Activated gamma-delta T cell treated with Interleukin-2 at 50 U/mL for 16 hours (primary cell): ENCODE data around the gene DNAI7.

Experiments
- DNase-seq: peaks from one replicate; pipeline ENCODE4 v3.0.0-alpha.2; 2020

The DNAI7 gene

DNA sequence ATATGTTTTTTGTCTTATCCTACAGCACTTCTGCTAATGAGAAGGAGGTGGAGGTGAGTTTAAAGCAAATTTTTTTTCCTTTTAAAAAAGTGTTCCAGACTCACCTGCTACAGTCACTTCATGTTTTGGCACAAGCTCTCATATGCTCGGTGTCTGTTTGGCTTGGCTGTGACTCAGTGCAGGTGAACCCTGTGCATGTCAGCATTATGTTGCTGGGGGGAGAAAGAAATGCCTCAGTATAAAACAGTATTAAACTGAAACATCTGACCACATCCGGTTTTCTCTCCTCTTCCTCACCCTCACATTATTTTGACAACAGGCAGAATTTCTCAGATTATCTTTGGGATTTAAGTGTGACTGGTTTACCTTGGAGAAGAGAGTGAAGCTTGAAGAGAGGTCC lies 105.2 kb downstream of the DNAI7 start:
- no peak for DNase-seq

DNA sequence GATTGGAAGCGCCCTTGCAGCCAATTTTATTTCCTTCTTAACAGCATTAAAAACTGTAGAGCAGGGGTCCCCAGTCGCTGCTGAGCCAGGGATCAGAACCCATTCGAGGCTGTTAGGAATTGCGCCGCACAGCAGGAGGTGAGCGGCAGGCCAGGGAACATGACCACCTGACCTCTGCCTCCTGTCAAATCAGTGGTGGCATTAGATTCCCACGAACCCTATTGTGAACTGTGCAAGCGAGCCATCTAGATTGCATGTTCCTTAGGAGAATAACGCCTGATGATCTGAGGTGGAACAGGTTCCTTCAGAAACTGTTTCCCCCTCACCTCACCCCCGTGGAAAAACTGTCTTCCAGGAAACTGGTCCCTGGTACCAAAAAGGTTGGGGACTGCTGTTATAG lies 107.4 kb downstream of the DNAI7 start:
- no peak for DNase-seq

DNA sequence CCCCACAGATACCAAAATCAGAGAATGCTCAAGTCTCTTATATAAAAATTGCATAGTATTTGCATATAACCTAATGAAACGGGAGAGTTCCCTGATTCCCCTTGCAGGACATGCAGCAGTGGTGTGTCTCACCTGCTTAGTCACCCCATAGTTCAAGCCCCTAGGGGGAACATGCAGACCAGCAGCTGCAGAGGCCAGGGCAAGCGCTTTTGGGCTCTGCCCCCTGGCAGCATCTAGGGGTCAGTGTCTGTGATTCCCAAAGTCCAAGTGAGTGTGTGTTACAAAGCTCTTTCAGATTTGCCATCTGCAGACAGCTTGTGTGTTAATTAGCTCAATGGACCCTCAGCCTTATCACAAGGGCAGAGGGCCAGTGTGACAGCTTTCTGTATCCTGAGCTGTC lies 110.1 kb downstream of the DNAI7 start:
- DNase-seq: no peak

DNA sequence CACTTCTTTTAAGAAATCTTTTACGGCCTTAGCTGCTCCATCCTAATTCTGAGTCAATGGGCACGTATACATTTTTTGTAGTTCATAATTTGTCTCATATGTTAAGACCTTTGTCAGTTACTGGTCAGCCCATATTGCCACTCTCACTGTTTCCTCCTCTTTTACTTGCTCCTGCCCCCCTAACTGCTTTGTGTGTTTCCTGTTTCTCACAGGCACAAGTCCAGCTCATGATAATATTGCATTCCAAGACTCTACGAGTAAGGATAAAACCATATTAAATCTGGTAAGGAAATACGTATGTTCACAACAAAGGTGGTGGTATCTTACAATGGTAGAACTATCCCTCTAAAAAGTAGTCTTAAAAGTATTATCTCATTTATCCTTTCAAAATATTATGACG lies 111.7 kb downstream of the DNAI7 start:
- no peak for DNase-seq

DNA sequence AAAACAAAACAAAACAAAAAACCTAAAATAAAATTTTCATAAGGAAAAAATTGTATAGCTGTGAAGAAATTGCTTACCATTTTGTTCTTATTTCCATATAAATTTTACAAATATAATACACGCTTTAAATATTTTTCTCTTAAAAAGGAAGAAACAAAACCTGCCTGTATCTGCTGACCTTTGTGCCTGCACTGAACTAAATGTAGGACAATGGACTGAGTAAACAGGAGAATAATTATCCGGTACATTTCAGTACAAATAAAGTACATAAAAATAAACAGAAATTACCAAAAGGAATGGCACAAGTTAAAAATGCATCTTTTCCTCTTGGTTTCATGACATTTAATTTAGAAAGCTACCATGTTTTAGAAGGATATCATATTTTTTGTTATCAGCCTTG lies 112.3 kb downstream of the DNAI7 start:
- no peak for DNase-seq

DNA sequence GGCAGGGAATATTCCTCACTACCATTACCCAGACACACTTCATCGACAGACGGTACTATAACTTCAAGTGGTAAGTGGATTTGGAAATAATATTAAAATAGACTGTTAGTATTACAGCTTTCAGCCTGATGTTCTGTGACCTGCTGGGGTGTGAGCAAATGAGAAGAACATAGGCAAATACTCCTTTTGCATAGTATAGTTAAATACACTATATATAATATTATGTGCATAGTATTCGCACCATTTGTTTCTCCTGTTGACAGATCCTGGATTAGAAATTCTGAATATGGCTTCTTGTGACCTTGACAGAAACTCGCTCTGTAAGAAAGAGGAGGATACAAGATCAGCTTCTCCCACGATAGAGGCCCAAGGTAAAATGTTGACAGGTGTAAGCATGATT lies 115.6 kb downstream of the DNAI7 start:
- no peak for DNase-seq

DNA sequence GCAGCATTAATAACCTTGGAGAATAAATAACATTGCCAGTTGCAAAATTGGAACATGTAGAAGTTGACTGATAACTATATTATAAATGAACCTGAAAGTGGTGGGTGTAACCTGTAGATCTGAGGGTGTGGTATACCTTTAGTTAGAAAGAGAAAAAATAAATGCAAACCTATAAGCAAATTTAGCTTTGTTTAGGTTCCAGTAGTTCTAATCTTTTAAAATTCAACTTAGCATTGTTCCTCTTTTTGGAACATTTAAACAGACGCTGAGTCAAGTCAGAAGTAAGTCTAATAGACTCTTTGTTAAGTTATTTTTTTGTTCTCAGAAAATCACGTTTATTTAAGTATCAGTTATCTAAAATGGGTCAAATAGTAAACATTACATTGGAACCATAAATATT lies 120.0 kb downstream of the DNAI7 start:
- no peak for DNase-seq

DNA sequence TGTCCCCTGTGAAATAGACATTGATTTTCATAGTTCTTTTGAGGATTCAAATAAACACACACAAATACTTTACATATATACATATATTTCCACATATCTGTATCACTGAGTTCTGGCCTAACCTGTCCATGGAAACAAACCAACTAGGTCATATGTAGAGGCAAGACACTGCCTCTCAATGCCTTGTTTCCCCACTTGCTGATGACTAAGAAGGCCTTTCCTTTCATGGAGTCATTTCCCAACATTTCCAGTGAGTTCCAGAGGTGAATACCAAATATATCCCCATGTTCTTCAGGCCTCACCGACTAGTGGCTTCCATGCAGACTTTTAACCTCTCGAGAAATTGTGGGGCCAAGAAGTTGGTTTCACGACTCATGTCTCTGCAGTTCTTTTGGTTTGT lies 120.8 kb downstream of the DNAI7 start:
- no peak for DNase-seq

DNA sequence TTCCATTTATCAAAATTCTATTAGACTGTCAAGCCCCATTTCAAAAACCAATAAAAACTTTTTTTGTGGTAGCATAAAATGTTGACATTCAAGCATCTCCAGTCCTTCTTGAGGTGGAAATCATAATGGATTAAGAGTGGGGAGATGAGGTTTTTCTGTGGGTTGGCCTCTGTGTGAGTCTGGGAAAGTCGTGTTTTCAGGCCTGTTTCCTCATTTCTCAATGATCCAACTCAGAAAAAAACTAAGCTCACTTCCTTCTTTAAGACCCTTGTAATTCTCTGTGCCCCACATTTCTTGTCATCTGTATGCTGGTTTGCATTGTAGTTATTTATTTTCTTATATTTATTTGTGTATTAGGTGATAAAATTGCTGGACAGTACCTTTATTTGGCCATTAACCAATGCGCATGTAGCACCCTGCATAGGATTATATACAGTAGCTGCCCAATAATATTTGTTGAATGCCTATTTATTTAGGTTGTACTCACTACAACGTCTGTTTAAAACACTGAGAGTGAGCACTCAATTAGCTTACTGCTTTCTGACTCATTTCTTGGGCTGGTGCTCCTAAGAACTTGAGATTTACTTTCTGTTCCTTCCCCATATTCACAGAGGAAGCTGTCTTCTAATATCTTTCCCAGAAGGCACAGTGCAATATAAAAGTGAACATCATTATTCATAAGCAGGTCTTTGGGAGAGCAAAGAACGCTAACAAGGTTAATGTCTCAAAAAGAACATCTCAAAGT lies 121.9 kb downstream of the DNAI7 start:
- no peak for DNase-seq

DNA sequence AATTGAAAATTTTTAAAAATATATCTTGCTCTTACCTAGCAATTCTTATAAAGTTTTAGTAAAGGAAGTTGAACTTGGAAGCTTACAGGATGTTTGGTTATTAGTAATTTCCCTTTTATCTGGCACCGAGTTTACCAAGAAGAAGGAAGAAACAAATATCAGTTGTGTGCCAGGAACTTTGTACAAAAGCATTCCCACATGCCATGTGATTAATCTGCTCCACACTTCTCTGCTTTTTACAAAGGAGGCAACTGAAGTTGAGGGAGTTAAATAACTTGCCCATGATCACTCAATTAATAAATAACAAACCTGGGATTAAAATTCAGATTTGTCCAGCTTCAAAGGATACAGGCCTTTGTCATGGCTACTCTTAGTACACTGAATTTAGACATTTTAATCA lies 123.6 kb downstream of the DNAI7 start:
- DNase-seq: no peak

DNA sequence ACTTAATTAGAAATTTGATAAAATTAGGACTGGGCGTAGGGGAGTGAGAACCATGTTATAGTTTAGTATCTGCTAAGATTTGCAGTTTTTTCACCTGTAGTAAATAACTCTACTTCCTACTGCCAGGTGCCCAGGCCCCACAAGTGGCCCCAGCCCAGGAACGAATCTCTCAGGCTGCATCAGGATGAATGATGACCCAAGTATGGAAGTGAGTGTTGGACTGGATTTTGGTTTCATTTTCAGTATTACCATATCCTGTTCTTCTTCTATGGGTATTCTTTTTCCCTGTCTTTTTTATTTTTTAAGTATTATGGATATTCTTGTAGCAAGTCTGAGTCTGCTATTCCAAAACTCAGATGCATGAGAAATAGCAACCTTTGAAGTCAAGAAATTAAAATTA lies 125.7 kb downstream of the DNAI7 start:
- no peak for DNase-seq

DNA sequence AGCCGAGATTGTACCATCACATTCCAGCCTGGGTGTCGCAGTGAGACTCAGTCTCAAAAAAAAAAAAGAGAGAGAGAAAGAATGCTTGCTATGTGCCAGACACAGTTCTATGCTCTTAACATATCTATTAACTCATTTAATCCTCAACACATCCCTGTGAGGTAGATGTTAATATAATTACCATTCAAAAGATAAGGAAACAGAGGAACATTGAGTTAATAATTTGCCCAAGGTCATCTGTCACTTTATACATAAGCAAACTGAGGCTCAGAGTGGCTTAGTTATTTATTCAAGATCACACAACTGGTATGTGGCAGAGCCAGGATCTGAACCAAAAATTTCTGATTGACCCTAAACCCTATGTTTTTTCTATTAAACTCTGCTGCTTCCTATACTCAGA lies 129.9 kb downstream of the DNAI7 start:
- DNase-seq: no peak

DNA sequence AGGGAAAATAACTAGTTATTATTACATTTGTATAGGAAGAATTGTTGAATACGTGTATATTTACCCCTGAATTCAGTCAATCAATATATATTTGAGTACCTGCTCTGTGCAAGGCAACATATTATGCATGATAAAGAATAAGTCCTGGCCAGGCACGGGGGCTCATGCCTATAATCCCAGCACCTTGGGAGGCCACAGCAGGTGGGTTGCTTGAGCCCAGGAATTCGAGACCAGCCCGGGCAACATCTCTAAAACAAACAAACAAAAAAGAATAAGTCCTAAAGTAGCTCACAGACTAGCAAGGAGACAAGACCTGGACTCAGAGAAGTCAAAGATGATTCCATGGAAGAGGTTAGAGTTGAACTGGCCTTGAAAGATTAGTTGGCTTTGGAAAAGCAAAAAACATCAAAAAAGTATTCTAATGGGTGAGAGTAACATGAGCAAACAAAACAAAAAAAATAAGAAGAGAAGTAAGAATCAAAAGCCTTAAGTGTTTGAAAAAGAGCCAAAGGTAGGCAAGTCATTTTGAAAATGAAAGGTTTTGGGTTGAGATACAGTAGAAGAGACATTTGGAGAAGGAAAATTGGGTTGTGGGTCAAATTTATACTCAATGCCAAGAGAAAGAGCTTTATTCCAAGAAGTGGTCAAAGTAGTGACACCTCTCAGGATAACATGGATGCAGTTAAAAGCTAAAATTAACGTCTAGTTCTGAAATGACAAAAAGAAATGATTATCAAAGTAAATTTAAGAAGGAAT lies 130.9 kb downstream of the DNAI7 start:
- DNase-seq: no peak

DNA sequence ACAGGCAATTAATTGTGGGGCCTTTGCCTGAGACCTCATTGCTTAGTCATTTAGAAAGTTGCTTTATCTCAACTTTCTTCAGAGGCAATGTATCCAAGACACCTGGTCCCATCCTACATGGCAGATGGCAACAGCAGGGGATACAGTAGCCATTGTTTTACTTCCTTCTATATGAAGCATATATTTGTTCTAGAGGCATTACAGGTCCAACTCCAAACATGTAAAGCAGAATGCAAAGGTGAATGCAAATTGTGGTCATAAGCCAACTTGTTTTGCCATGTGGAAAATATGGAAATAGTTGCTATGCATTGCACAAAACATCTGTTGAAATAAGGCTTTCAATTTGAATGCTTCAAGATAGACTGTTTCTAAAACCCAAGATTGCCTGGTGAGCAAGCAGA lies 136.3 kb downstream of the DNAI7 start:
- DNase-seq: no peak
